RCC 7860 (cell line): Measurements from ENCODE around the gene SHB.
A peak's percentile ranks its signal among the peaks of the same experiment; 100 is the strongest.
"Not testable (repeated sequence)": the region's sequence is repeated elsewhere in the genome, so short reads cannot be mapped to it uniquely, and the experiment has no call there.

Experiments used
- DNase-seq: peaks from one replicate; pipeline ENCODE4 v3.0.0-alpha.2; 2015; ENCODE audit warnings: low spot score
- FAIRE-seq: peaks from 2 replicates; lab custom pipeline; 2012; peaks lifted over from hg19 to GRCh38; lab: Jason Lieb, UNC

SHB gene

GRCh38 chr9:37975639-37976038, 93.4 kb downstream of the SHB start:
- FAIRE-seq, result no peak
- DNase-seq, result no peak

DNA sequence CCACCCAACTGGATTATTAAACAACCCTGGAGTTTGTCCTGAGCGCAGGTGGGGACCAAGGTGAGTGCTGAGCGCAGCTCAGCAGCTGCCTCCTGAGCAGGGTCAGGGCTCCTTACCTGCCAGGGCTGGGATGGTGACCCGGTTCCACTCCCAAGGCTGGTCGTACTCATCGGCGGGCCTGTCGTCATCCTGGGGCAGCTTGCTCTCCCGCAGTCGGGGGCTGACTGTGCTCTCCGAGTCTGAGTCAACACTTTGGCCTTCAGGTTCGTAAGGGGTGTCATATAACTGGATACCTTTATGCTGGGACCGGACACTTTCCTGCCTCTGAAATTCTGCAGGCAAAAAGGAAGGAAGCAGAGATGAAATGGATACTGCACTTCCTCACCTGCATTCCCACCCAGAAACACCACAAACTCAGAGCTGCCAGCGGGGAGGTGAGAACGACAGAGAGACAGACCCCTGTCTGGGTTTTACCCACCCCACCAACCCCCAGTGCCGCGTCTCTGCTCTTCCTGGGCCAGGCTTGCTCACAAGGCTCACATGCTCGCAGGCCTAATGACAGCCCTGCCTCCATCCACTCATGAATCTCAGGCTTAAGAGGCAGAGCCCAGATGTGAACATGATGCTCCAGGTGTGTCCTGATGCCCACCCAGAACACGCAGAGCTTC, 94.4 kb downstream of the SHB start:
- DNase-seq (no peak), FAIRE-seq (no peak)

DNA sequence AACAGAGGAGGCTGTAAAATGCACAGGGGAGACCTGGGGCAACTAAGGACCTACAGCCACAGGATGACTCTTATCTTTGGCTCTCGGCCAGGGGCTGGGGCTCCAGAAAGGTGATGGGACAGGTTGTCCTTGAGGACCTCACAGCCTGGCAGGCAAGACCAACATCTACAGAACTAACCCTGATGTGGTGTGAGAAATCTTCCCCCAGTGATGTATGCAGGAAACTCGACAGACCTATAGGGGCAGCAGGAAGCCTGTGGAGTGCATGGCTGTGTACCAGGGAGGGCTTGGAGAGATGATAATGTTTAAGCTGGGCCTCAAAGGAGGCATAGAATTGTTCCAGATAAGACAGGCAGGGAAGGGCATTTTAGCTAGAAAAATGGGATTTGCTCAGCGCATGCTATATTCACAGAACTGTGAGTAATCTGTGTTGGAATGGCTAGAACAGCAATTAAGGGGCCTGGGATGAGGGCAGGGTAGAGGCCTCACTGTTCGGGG, 96.6 kb downstream of the SHB start:
- DNase-seq (no peak), FAIRE-seq (no peak)

DNA sequence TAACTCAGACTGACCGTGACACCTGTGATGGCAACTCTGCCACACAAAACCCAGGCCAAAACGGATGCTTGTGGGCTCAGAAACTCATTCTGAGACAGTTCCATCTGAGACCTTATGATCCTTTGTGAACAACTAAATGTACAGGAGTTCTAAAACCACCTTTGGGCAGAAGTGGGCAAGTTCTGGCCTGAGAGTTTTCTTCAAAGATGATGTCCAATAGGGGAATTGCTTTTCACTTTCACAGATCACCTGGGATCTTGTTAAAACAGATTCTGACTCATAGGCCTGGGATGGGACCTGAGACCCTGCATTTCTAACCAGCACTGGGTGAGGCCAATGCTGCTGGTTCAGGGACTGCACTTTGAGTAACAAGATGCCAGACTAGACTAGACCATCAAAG, 97.3 kb downstream of the SHB start:
- FAIRE-seq (no peak), DNase-seq (no peak)

- FAIRE-seq (no peak), DNase-seq (peak; percentile 25)
Observed at GRCh38 chr9:37971108-37971459, 97.9 kb downstream of the SHB start.

GRCh38 chr9:37970301-37971107, 98.5 kb downstream of the SHB start:
- FAIRE-seq (no peak), DNase-seq (no peak)

- no peak for FAIRE-seq
- DNase-seq, result no peak
Observed at GRCh38 chr9:37969558-37970300, 99.3 kb downstream of the SHB start.

GRCh38 chr9:37969130-37969529, 99.9 kb downstream of the SHB start:
- FAIRE-seq, result peak; percentile 49

DNA sequence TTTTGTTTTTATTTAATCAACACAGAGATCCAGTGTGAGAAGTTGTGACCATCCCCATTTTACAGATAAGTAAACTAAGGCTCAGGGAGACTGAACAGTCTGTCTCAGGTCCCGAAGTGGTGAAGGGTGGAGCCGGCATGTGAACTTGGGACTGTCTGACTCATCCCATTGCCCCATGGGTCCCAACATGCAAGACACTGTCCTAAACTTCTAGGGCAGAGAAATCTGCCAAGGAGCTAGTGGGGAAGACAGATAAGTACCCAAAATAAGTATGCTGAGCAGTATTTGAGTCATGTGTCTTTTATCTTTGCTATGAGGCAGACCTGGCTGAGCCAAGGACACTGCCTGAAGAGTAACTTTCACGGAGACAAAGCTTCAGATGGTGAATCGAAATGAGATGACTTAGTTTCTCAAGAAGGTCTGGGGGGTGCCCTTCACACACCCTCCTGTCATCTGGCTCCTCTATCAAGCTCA, 100.8 kb downstream of the SHB start:
- FAIRE-seq (peak; percentile 52), DNase-seq (peak; percentile 57)

More at GRCh38 chr9:37969130-37969529, 99.9 kb downstream of the SHB start:
- peak; percentile 29 for DNase-seq

DNA sequence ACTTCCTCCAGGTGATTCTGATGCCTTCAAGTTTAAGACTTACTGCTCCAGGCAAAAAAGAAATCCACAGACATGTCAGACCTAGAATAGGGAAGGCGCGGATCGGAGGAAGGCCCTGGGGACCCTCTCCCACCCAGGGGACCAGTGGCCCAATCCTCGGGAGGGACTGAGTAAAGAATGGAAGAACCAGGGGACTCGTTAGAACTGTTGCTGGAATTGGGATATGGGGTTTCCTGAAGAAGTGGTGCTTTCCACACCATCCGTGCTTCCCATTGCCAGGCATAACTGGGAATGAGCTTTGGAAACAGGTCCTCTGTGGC, 101.3 kb downstream of the SHB start:
- FAIRE-seq (no peak), DNase-seq (no peak)

- FAIRE-seq, result no peak
- DNase-seq, result no peak
Observed at GRCh38 chr9:37967014-37967760, 101.8 kb downstream of the SHB start.

DNA sequence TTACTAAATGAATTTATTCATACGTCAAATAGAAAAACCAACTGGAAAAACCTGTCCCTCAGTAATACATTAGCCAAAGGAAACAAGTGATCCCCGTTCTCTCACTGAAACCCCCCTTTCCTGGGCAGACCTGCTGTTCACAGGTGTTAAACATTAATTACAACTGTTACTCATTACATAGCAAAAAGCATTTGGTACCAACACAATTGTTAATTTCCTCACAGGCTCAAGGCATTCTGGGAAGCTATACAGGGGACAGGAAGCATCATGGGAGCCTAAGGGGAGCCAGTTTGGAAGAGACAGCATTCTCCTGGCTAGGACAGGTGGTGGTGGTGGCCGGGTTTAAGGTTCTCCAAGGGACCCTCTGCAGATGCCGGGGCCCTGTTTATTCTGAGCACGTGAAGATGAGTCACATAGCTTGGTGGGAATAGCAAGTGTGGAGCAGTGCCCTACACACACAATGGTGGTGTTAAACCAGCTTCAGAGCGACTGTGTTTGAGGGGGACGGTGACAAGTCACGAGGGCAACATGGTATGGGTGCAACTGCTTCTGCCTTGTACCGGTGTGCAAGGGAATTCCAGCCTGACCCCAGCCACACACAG, 102.5 kb downstream of the SHB start:
- FAIRE-seq (peak; percentile 44), DNase-seq (peak; percentile 20)

DNA sequence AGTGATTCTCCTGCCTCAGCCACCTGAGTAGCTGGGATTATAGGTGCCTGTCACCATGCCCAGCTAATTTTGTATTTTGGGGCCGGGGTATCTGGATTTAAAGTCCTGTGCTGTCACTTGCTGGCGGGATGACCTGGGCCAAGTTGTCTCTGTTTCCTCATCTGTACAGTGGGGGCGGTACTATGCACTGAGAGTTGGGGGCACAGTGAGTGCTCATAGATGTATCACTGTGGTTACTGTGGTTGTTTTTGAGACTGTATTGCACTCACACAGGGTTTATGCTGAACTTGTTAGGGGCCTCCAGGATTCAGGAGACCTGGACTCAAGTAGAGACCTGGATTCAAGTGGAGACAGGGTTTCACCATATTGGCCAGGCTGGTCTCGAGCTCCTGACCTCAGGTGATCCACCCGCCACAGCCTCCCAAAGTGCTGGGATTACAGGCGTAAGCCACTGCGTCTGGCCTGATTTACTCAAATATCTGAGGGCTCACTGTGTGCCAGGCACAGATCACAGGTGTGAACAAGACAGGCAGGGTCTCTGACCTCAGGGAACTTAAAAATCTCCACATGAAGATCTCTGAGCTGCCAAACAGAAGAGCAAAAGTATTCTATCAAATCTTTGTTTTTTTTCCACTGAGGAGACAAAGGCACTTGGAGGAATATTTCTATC, 103.2 kb downstream of the SHB start:
- FAIRE-seq, result not testable (repeated sequence)
- DNase-seq, result peak; percentile 43

GRCh38 chr9:37965116-37965515, 103.9 kb downstream of the SHB start:
- FAIRE-seq, result no peak

GRCh38 chr9:37964740-37965081, 104.3 kb downstream of the SHB start:
- DNase-seq, result no peak
- no peak for FAIRE-seq

More at GRCh38 chr9:37965116-37965515, 103.9 kb downstream of the SHB start:
- no peak for DNase-seq

- FAIRE-seq (peak; percentile 61), DNase-seq (peak; percentile 67)
Observed at GRCh38 chr9:37963936-37964739, 104.9 kb downstream of the SHB start.

GRCh38 chr9:37961351-37961750, 107.7 kb downstream of the SHB start:
- FAIRE-seq (no peak), DNase-seq (no peak)

DNA sequence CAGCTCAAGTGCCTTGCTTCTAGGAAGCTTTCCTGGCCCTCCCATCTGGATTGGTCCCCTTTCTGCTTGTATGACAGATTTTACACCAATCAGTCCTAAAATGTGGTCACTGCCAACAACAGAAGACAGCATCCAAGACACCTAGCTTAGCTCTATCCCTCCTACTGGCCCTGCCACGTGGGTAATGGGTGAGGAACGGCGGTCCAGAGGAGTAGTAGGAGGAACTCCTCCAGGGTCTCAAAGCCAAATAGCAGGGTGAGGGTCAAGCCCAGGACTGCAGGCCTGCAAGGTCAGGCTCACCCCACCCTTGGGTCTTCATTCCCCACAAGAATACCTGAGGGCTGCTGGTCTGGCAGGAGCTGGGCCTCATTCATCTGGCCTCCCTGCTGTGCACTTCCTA, 108.4 kb downstream of the SHB start:
- no peak for FAIRE-seq
- DNase-seq, result no peak

DNA sequence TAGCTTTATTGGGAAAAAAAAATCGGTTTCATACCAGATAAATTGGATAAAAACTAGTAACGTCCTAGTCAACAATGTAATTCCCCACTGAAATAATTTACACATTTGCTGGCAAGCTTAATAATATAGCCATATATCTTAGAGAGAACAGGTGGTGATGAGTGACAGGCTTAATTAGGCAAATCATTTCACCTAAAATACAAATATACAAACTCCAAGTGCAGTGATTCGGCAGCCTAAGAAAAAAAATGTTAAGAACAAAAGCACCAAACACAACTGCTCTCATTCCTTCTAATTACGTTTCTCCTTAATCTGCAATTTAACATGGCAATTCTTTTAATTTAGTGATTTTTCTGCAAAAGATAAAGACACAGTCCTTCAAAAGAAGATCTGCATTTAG, 109.1 kb downstream of the SHB start:
- DNase-seq (no peak), FAIRE-seq (no peak)
